Loucy (cell line): ENCODE measurements around the gene RALGPS1.

ENCODE experiments used
- H2AFZ ChIP-seq: fragments of 200-600 bp; sonication (generic); 2 replicates; pipeline ENCODE4 v1.6.0; 2016; ENCODE audit warnings: antibody characterized with exemption, mild to moderate bottlenecking, low read length, moderate library complexity
- H3F3A ChIP-seq: fragments of 200-600 bp; 2 replicates; pipeline ENCODE4 v1.6.0; 2016; ENCODE audit warnings: antibody characterized with exemption, low read depth, mild to moderate bottlenecking
- H3K27me3 ChIP-seq: fragments of 200-600 bp; sonication (generic); 2 replicates; pipeline ENCODE4 v1.6.1; 2014; ENCODE audit warnings: low read length, mild to moderate bottlenecking; ENCODE audit not compliant: insufficient read depth, poor library complexity, severe bottlenecking
- H3K36me3 ChIP-seq: fragments of 200-600 bp; sonication (generic); 2 replicates; pipeline ENCODE4 v1.6.1; 2016; ENCODE audit warnings: low read length; ENCODE audit not compliant: insufficient read depth
- H3K4me1 ChIP-seq: fragments of 200-600 bp; sonication (generic); 2 replicates; pipeline ENCODE4 v1.5.1; 2014; ENCODE audit warnings: low read length, mild to moderate bottlenecking; ENCODE audit not compliant: insufficient read depth, poor library complexity, severe bottlenecking
- H3K4me2 ChIP-seq: fragments of 200-600 bp; sonication (generic); 2 replicates; pipeline ENCODE4 v1.6.0; 2014; ENCODE audit warnings: antibody characterized with exemption, low read length, low read depth, mild to moderate bottlenecking; ENCODE audit not compliant: poor library complexity, severe bottlenecking
- H3K4me3 ChIP-seq: fragments of 200-600 bp; sonication (generic); 2 replicates; pipeline ENCODE4 v1.5.1; 2014; ENCODE audit warnings: low read length, mild to moderate bottlenecking, mixed read lengths; ENCODE audit not compliant: poor library complexity, severe bottlenecking
- H3K79me2 ChIP-seq: fragments of 200-600 bp; sonication (generic); 2 replicates; pipeline ENCODE4 v1.6.1; 2014; ENCODE audit warnings: low read length; ENCODE audit not compliant: insufficient read depth
- H3K9ac ChIP-seq: fragments of 200-600 bp; sonication (generic); 2 replicates; pipeline ENCODE4 v1.6.0; 2014; ENCODE audit warnings: mild to moderate bottlenecking, low read depth, low read length, moderate library complexity; ENCODE audit not compliant: poor library complexity, severe bottlenecking
- H3K9me2 ChIP-seq: fragments of 200-600 bp; sonication (generic); replicated peaks from 2 replicates; pipeline ENCODE4 v1.6.1; 2016; ENCODE audit warnings: low read depth, low read length, mixed read lengths
- H3K9me3 ChIP-seq: fragments of 200-600 bp; sonication (generic); 2 replicates; pipeline ENCODE4 v1.6.1; 2014; ENCODE audit warnings: mild to moderate bottlenecking, antibody characterized with exemption, low read length, low read depth; ENCODE audit not compliant: insufficient read depth
- H4K20me1 ChIP-seq: fragments of 200-600 bp; sonication (generic); 2 replicates; pipeline ENCODE4 v1.6.0; 2014; ENCODE audit warnings: antibody characterized with exemption, low read length, mild to moderate bottlenecking; ENCODE audit not compliant: insufficient read depth, poor library complexity, severe bottlenecking
- EZH2phosphoT487 ChIP-seq: fragments of 200-600 bp; IDR thresholded peaks from 2 replicates; pipeline ENCODE4 v1.6.1; 2018; ENCODE audit warnings: antibody characterized with exemption, mild to moderate bottlenecking, moderate library complexity, borderline replicate concordance
- TF ChIP-seq, protein P1 (sequence below): fragments of 200-600 bp; sonication (generic); conservative IDR thresholded peaks from 2 replicates; pipeline ENCODE4 v1.5.1; 2014; ENCODE audit warnings: mild to moderate bottlenecking, antibody characterized with exemption, low read length

RALGPS1 gene

DNA sequence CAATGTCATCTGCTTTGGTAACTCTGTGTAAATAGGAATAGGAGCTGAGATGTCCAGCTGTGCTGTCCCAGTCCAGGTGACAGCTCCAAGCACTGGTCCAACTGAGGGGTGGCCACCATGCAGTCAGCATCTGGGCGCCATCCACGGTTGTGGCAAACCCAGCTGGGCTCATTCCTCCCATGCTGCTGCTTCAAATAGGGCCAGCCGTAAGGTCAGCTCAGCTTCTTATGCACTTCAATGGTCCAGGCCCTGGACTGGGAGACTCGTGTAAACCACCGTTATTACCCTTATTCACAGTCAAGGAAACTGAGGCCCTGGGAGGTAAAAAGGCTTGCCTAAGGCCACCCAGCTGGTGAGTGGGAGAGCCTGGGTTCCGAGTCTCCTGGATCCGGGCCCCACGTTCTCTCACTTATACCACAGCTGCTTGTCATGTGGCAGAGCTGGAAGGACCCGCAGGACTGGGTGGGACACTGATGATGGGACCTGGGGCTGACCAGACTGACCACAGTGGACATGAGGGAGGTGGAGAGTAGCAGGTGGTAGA is 246.6 kb downstream of the RALGPS1 start:
- no peak overlapping the region for H2AFZ ChIP-seq
- H3K4me2 ChIP-seq, result no peak overlapping the region
- H3F3A ChIP-seq, result peaks cover 10% of the 10 kb centered on the region
- H3K9ac ChIP-seq, result no peak overlapping the region
- no peaks in the 10 kb centered on the region for H3K79me2 ChIP-seq
- no peaks in the 10 kb centered on the region for H4K20me1 ChIP-seq
- no peaks in the 10 kb centered on the region for H3K9me3 ChIP-seq
- H3K36me3 ChIP-seq, result no peaks in the 10 kb centered on the region
- TF ChIP-seq EZH2phosphoT487, result no peak
- TF ChIP-seq, protein P1, sequence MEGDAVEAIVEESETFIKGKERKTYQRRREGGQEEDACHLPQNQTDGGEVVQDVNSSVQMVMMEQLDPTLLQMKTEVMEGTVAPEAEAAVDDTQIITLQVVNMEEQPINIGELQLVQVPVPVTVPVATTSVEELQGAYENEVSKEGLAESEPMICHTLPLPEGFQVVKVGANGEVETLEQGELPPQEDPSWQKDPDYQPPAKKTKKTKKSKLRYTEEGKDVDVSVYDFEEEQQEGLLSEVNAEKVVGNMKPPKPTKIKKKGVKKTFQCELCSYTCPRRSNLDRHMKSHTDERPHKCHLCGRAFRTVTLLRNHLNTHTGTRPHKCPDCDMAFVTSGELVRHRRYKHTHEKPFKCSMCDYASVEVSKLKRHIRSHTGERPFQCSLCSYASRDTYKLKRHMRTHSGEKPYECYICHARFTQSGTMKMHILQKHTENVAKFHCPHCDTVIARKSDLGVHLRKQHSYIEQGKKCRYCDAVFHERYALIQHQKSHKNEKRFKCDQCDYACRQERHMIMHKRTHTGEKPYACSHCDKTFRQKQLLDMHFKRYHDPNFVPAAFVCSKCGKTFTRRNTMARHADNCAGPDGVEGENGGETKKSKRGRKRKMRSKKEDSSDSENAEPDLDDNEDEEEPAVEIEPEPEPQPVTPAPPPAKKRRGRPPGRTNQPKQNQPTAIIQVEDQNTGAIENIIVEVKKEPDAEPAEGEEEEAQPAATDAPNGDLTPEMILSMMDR, result no peak
- H3K9me2 ChIP-seq, result no peaks in the 10 kb centered on the region
- no peak overlapping the region for H3K4me3 ChIP-seq
- H3K27me3 ChIP-seq, result no peaks in the 10 kb centered on the region
- peaks cover 26% of the 10 kb centered on the region for H3K4me1 ChIP-seq

DNA sequence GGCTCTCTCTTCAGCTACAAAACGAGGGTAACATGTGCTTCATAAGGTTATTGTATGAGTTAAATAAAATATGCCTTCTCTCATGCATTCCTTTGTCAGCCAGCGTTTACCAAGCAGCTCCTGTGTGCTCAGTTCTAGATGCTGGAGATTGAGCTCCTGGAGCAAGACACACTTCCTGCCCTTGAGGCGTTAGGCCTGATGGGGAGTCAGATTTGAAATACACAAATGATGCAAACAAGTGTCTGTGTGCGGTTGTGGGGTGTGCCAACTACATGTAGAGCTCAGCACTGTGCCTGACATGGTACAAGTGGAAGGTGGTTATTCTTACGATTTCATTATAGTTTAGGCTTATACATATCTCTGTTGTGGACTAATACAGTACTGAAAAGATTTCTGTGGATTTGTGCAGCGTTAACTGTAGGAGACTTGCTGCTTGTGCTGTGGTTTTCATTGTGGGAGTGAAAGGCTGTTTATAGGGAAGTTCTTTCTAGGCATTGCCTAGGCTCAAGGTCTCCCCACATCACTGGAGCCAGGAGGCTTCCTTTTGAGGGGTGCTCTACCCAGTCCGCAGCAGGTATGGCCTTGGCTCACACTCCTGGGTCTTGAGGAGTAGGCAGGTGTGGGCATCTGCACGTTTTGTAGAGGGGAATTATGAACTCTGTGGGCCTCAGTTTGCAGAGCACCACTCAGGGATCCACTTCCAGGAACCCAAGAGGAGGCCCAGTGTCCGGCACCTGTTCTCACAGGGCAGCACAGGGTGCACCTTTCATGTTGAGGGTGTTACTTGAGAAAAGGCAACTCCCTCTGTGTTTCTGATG is 247.7 kb downstream of the RALGPS1 start:
- Histone ChIP-seq H2AFZ (no peak overlapping the region), H3K4me1 (peaks cover 29% of the 10 kb centered on the region), H3K27me3 (no peaks in the 10 kb centered on the region), H3K4me3 (no peak overlapping the region), H3K36me3 (no peaks in the 10 kb centered on the region), H3F3A (peaks cover 10% of the 10 kb centered on the region), H3K4me2 (no peak overlapping the region), H3K79me2 (no peaks in the 10 kb centered on the region), H3K9me3 (no peaks in the 10 kb centered on the region), H3K9ac (no peak overlapping the region), H4K20me1 (no peaks in the 10 kb centered on the region), H3K9me2 (no peaks in the 10 kb centered on the region)
- TF ChIP-seq EZH2phosphoT487, result no peak
- TF ChIP-seq, protein P1, result no peak

DNA sequence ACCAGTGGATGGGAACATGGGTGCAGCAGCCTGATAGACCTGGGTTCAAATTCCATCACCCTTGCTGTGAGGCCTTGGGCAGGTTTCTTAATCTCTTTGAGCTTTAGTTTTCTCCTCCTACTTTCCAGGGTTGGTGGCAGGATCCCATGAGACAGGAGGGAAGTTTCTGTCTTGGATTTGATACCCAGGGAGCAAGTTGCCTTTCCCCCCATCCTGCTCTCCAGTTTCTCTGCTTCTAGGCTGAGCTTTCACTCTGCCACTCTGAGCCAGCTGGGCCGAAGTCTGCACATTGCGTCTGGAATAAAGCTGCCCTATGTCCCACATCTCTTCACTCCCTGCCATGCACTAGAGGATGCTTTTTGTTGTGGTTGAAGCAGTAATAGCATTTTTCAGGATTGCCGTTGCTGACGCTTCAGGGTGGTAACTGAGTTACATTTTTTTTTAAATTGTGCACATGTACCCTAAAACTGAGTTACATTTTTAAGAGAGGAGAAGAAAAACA is 248.3 kb downstream of the RALGPS1 start:
- Histone ChIP-seq H3K4me3 (no peak overlapping the region), H3K27me3 (no peaks in the 10 kb centered on the region), H3F3A (peaks cover 10% of the 10 kb centered on the region), H3K9ac (no peak overlapping the region), H3K9me2 (no peaks in the 10 kb centered on the region), H4K20me1 (no peaks in the 10 kb centered on the region), H3K9me3 (no peaks in the 10 kb centered on the region), H3K4me1 (peaks cover 29% of the 10 kb centered on the region), H3K79me2 (no peaks in the 10 kb centered on the region), H3K36me3 (no peaks in the 10 kb centered on the region), H2AFZ (no peak overlapping the region), H3K4me2 (peak overlapping the region; percentile 37)
- no peak for TF ChIP-seq EZH2phosphoT487
- TF ChIP-seq, protein P1, result no peak
